HG02588 (cell line): ENCODE data around the gene ARHGAP27.

Experiments
- ATAC-seq: cut with Tn5 transposase; IDR thresholded peaks from one replicate; pipeline ENCODE4 v1.9.1; 2021; ENCODE audit warnings: mild to moderate bottlenecking, moderate library complexity; ENCODE audit not compliant: unreplicated experiment

Gene ARHGAP27

GRCh38 chr17:45431531-45432404 is 902 bp downstream of the ARHGAP27 start:
- ATAC-seq: no peak

- no peak for ATAC-seq
Observed at GRCh38 chr17:45430738-45431530, 1.7 kb downstream of the ARHGAP27 start.

GRCh38 chr17:45430006-45430737 is 2.5 kb downstream of the ARHGAP27 start:
- no peak for ATAC-seq

- ATAC-seq: no peak
Observed at GRCh38 chr17:45429339-45430005, 3.2 kb downstream of the ARHGAP27 start.

- ATAC-seq: no peak
Observed at GRCh38 chr17:45428931-45429338, 3.7 kb downstream of the ARHGAP27 start.

- ATAC-seq: peak; percentile 45
Observed at GRCh38 chr17:45428050-45428617, 4.5 kb downstream of the ARHGAP27 start.

GRCh38 chr17:45427181-45427835 is 5.4 kb downstream of the ARHGAP27 start:
- no peak for ATAC-seq

GRCh38 chr17:45426561-45426960 is 6.1 kb downstream of the ARHGAP27 start:
- ATAC-seq: no peak

- ATAC-seq: no peak
Observed at GRCh38 chr17:45425984-45426413, 6.7 kb downstream of the ARHGAP27 start.

- ATAC-seq: no peak
Observed at GRCh38 chr17:45425125-45425983, 7.3 kb downstream of the ARHGAP27 start.

GRCh38 chr17:45424769-45425124 is 7.9 kb downstream of the ARHGAP27 start:
- no peak for ATAC-seq

- ATAC-seq: no peak
Observed at GRCh38 chr17:45423975-45424335, 8.7 kb downstream of the ARHGAP27 start.

- ATAC-seq: no peak
Observed at GRCh38 chr17:45423304-45423974, 9.2 kb downstream of the ARHGAP27 start.

- no peak for ATAC-seq
Observed at GRCh38 chr17:45414990-45415881, 17.4 kb downstream of the ARHGAP27 start.

GRCh38 chr17:45413498-45413923 is 19.2 kb downstream of the ARHGAP27 start:
- no peak for ATAC-seq

GRCh38 chr17:45411348-45412105 is 21.1 kb downstream of the ARHGAP27 start:
- no peak for ATAC-seq
